RWPE1 (cell line): ENCODE results near the gene FRMD5.

Source experiments
- CTCF ChIA-PET: fragments of 350-600 bp; sonication (Branson Sonifier 250); formaldehyde crosslinking; extraction: SDS; loops from one replicate; lab custom pipeline; 2021; lab: Yijun Ruan, JAX
- POLR2A ChIA-PET: fragments of 400-600 bp; formaldehyde crosslinking; extraction: SDS; loops from one replicate; lab custom pipeline; 2020; ENCODE audit warnings: antibody characterized with exemption; ENCODE audit not compliant: low non-redundant PET; lab: Yijun Ruan, JAX
- DNase-seq: peaks from one replicate; pipeline ENCODE4 v3.0.0; 2012; ENCODE audit warnings: low spot score
- H3K27ac ChIP-seq: fragments of 450-650 bp; 2 replicates; pipeline ENCODE4 v1.5.1; 2017
- CTCF ChIP-seq: fragments of 450-650 bp; conservative IDR thresholded peaks from 2 replicates; pipeline ENCODE4 v1.5.1; 2017; ENCODE audit warnings: low read depth, mild to moderate bottlenecking

The FRMD5 gene

GRCh38 chr15:44181410-44181809 is 13.7 kb downstream of the FRMD5 start:
- ChIA-PET CTCF (no interaction called here), POLR2A (no interaction called here)
- no peak overlapping the region for H3K27ac ChIP-seq
- DNase-seq: no peak
- TF ChIP-seq CTCF: no peak

GRCh38 chr15:44177139-44177538 is 17.9 kb downstream of the FRMD5 start:
- no peak for DNase-seq
- CTCF ChIA-PET: no interaction called here
- POLR2A ChIA-PET: no interaction called here
- no peak overlapping the region for H3K27ac ChIP-seq
- TF ChIP-seq CTCF: no peak

GRCh38 chr15:44173813-44174212 is 21.3 kb downstream of the FRMD5 start:
- H3K27ac ChIP-seq: no peak overlapping the region
- POLR2A ChIA-PET: no interaction called here
- CTCF ChIA-PET: no interaction called here
- no peak for DNase-seq
- no peak for TF ChIP-seq CTCF

- no peak for TF ChIP-seq CTCF
- ChIA-PET CTCF (interaction anchor here (0.6 to 0.7 kb wide), 2 partner anchors 215 to 282 kb away, joined by 3 read pairs; no protein-coding TSS in a partner anchor), POLR2A (no interaction called here)
- no peak overlapping the region for H3K27ac ChIP-seq
- no peak for DNase-seq
Observed at GRCh38 chr15:44163370-44163769, 31.7 kb downstream of the FRMD5 start.

- no peak for DNase-seq
- CTCF ChIA-PET: interaction anchor here (0.6 kb wide), 1 partner anchor 418 kb away, joined by 3 read pairs; no protein-coding TSS in a partner anchor
- POLR2A ChIA-PET: no interaction called here
- no peak for TF ChIP-seq CTCF
- H3K27ac ChIP-seq: no peak overlapping the region
Observed at GRCh38 chr15:44160796-44161195, 34.3 kb downstream of the FRMD5 start.

- no peak for TF ChIP-seq CTCF
- ChIA-PET CTCF (interaction anchor here (0.6 kb wide), 1 partner anchor 24 kb away, joined by 3 read pairs; no protein-coding TSS in a partner anchor), POLR2A (no interaction called here)
- H3K27ac ChIP-seq: no peak overlapping the region
- no peak for DNase-seq
Observed at GRCh38 chr15:44159492-44159891, 35.6 kb downstream of the FRMD5 start.

GRCh38 chr15:44158111-44158510 is 37.0 kb downstream of the FRMD5 start:
- POLR2A ChIA-PET: no interaction called here
- CTCF ChIA-PET: no interaction called here
- no peak for DNase-seq
- TF ChIP-seq CTCF: no peak
- H3K27ac ChIP-seq: no peak overlapping the region
